ENCODE data around the gene STX5.

The STX5 gene

DNA sequence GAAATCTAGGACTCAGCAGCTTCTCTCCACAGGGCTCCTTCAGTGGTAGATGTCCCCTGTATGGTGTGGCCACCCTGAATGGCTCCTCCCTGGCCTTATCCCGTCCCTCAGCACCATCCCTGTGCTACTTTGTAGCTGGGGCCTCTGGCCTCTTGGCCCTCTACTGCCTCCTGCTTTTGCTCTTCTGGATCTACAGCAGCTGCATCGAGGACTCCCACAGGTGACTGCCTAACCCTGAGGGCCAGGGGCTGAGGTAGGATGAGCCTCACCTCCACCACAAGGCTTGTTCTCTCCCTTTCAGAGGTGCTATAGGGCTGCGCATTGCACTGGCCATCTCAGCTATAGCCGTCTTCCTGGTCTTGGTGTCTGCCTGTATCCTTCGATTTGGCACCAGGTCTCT is 42.9 kb downstream of the STX5 start:
- TF ChIP-seq, protein P1, sequence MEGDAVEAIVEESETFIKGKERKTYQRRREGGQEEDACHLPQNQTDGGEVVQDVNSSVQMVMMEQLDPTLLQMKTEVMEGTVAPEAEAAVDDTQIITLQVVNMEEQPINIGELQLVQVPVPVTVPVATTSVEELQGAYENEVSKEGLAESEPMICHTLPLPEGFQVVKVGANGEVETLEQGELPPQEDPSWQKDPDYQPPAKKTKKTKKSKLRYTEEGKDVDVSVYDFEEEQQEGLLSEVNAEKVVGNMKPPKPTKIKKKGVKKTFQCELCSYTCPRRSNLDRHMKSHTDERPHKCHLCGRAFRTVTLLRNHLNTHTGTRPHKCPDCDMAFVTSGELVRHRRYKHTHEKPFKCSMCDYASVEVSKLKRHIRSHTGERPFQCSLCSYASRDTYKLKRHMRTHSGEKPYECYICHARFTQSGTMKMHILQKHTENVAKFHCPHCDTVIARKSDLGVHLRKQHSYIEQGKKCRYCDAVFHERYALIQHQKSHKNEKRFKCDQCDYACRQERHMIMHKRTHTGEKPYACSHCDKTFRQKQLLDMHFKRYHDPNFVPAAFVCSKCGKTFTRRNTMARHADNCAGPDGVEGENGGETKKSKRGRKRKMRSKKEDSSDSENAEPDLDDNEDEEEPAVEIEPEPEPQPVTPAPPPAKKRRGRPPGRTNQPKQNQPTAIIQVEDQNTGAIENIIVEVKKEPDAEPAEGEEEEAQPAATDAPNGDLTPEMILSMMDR (IDR thresholded peaks at IDR 0.05): no peak
- DNase-seq (ENCODE audit: low spot score): no peak
- Histone ChIP-seq H3K4me3 (no peak overlapping the region), H3K27ac (no peak overlapping the region)

GRCh38 chr11:62787005-62787759 is 44.7 kb downstream of the STX5 start, which contains the start of gene TMEM179B:
TMEM179B (plus strand) TSS chr11:62787402; CDS start chr11:62787432, 30 bp downstream.
- peak within 1 kb of the TSS; percentile 98 for H3K4me3 ChIP-seq
- peak within 1 kb of the TSS; percentile 91 to 99 for H3K27ac ChIP-seq

GRCh38 chr11:62786318-62787004 is 45.4 kb downstream of the STX5 start:
- peak; percentile 92 for DNase-seq (ENCODE audit: low spot score)
- Histone ChIP-seq H3K4me3 (peak overlapping the region; percentile 98), H3K27ac (peak overlapping the region; percentile 91 to 99)
- TF ChIP-seq, protein P1 (IDR thresholded peaks at IDR 0.05): peak; percentile 93

More at GRCh38 chr11:62787005-62787759, 44.7 kb downstream of the STX5 start, which contains the start of gene TMEM179B:
- TF ChIP-seq, protein P1 (IDR thresholded peaks at IDR 0.05): no peak
- peak; percentile 98 for DNase-seq (ENCODE audit: low spot score)

DNA sequence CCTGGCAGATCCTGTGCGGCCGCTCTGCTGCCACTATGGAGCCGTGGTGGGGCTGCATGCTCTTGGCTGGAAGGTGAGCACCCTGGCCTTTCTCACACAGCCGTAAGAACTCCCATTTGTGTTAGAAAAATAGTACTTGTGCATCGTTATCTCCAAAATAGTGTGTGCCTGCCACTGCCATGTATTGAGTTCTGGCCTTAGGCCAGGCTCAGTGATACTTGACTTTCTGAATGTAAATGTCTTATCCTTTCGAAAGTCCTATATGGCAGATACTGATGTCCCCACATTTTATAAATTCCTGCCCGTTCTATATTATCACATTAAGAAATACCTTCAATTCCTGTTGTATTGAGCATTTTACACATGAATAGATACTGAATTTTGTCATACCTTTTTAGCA is 49.1 kb downstream of the STX5 start:
- TF ChIP-seq, protein P1 (IDR thresholded peaks at IDR 0.05): no peak
- no peak overlapping the region for H3K4me3 ChIP-seq
- no peak overlapping the region for H3K27ac ChIP-seq
- no peak for DNase-seq (ENCODE audit: low spot score)

DNA sequence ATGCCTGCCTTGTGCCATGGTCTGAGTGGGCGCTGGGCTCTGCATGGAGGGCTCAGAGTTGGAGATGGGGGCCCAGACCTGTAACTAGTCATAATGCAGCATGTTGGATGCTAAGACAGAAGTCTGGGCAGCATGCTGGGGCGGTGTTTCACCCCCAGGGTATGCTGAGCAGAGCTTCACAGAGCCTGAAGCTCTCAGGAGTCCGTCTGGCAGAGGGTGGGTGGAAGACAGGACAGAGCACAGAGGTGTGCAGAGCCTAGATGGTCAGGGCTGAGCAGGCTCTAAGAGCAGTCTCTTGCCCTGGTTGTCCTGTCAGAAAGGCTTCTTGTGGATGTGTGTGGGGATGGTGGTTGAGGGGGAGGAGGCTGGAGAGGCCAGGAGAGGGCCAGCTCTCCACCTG is 53.4 kb downstream of the STX5 start:
- TF ChIP-seq, protein P1 (IDR thresholded peaks at IDR 0.05): no peak
- DNase-seq (ENCODE audit: low spot score): no peak
- H3K27ac ChIP-seq: no peak overlapping the region
- H3K4me3 ChIP-seq: no peak overlapping the region

GRCh38 chr11:62777389-62777788 is 54.5 kb downstream of the STX5 start:
- TF ChIP-seq, protein P1 (IDR thresholded peaks at IDR 0.05): no peak
- no peak overlapping the region for H3K27ac ChIP-seq
- no peak for DNase-seq (ENCODE audit: low spot score)
- no peak overlapping the region for H3K4me3 ChIP-seq
